ENCODE measurements around the gene CLDN6.

CLDN6 gene

GRCh38 chr16:3004781-3005284 lies 13.2 kb downstream of the CLDN6 start:
- Histone ChIP-seq H3K4me3 (ENCODE audit: low read length) (peak overlapping the region; percentile 80), H3K27me3 (ENCODE audit: low read depth, low read length) (peaks cover 37% of the 10 kb centered on the region), H3K27ac (ENCODE audit: low read length) (no peak overlapping the region), H2AFZ (ENCODE audit: low read depth, low read length) (peak overlapping the region; percentile 74), H3K9me3 (ENCODE audit: insufficient read depth, low read length) (no peaks in the 10 kb centered on the region), H3K4me2 (ENCODE audit: low read length) (peak overlapping the region; percentile 71), H3K4me1 (ENCODE audit: low read length) (0 out of 2 replicates have a peak, but pooled peaks cover 3% of the 10 kb centered on the region), H4K20me1 (ENCODE audit: insufficient read depth, low read length) (no peaks in the 10 kb centered on the region), H3K79me2 (ENCODE audit: low read length) (no peaks in the 10 kb centered on the region), H3K36me3 (replicated peaks; ENCODE audit: low read depth, low read length) (no peaks in the 10 kb centered on the region), H3K9ac (ENCODE audit: low read length) (peak overlapping the region; percentile 22; the same call in 1 of the 2 replicates)
- TF ChIP-seq CTCF (IDR thresholded peaks at IDR 0.05; ENCODE audit: low read depth, low read length): no peak
- no peak for TF ChIP-seq EZH2phosphoT487 (IDR thresholded peaks at IDR 0.05; ENCODE audit: low read depth)

- TF ChIP-seq CTCF (IDR thresholded peaks at IDR 0.05; ENCODE audit: low read depth, low read length) (no peak), EZH2phosphoT487 (IDR thresholded peaks at IDR 0.05; ENCODE audit: low read depth) (no peak)
- H3K4me2 ChIP-seq (ENCODE audit: low read length): no peak overlapping the region
These were observed 13.7 kb downstream of the CLDN6 start for GRCh38 chr16:3004319-3004718.

GRCh38 chr16:3003582-3004270 lies 14.3 kb downstream of the CLDN6 start:
- H3K4me2 ChIP-seq (ENCODE audit: low read length): peak overlapping the region; percentile 30
- no peaks in the 10 kb centered on the region for H3K79me2 ChIP-seq (ENCODE audit: low read length)
- 0 out of 2 replicates have a peak, but pooled peaks cover 3% of the 10 kb centered on the region for H3K4me1 ChIP-seq (ENCODE audit: low read length)
- H2AFZ ChIP-seq (ENCODE audit: low read depth, low read length): no peak overlapping the region
- no peaks in the 10 kb centered on the region for H3K36me3 ChIP-seq (replicated peaks; ENCODE audit: low read depth, low read length)
- 0 out of 2 replicates have a peak overlapping the region, but pooled peaks have one; percentile 43 for H3K4me3 ChIP-seq (ENCODE audit: low read length)
- H3K27ac ChIP-seq (ENCODE audit: low read length): no peak overlapping the region
- no peaks in the 10 kb centered on the region for H3K9me3 ChIP-seq (ENCODE audit: insufficient read depth, low read length)
- no peak overlapping the region for H3K9ac ChIP-seq (ENCODE audit: low read length)
- TF ChIP-seq CTCF (IDR thresholded peaks at IDR 0.05; ENCODE audit: low read depth, low read length) (peak; percentile 58), EZH2phosphoT487 (IDR thresholded peaks at IDR 0.05; ENCODE audit: low read depth) (no peak)
- H3K27me3 ChIP-seq (ENCODE audit: low read depth, low read length): peaks cover 44% of the 10 kb centered on the region
- H4K20me1 ChIP-seq (ENCODE audit: insufficient read depth, low read length): no peaks in the 10 kb centered on the region

More at GRCh38 chr16:3004319-3004718, 13.7 kb downstream of the CLDN6 start:
- Histone ChIP-seq H3K36me3 (replicated peaks; ENCODE audit: low read depth, low read length) (no peaks in the 10 kb centered on the region), H3K4me3 (ENCODE audit: low read length) (peak overlapping the region; percentile 43; the same call in 1 of the 2 replicates), H3K27me3 (ENCODE audit: low read depth, low read length) (peaks cover 39% of the 10 kb centered on the region), H4K20me1 (ENCODE audit: insufficient read depth, low read length) (no peaks in the 10 kb centered on the region), H3K9me3 (ENCODE audit: insufficient read depth, low read length) (no peaks in the 10 kb centered on the region), H2AFZ (ENCODE audit: low read depth, low read length) (no peak overlapping the region), H3K27ac (ENCODE audit: low read length) (no peak overlapping the region), H3K4me1 (ENCODE audit: low read length) (0 out of 2 replicates have a peak, but pooled peaks cover 3% of the 10 kb centered on the region), H3K9ac (ENCODE audit: low read length) (no peak overlapping the region), H3K79me2 (ENCODE audit: low read length) (no peaks in the 10 kb centered on the region)

- no peak overlapping the region for H3K9ac ChIP-seq (ENCODE audit: low read length)
- H4K20me1 ChIP-seq (ENCODE audit: insufficient read depth, low read length): no peaks in the 10 kb centered on the region
- H3K9me3 ChIP-seq (ENCODE audit: insufficient read depth, low read length): no peaks in the 10 kb centered on the region
- no peaks in the 10 kb centered on the region for H3K79me2 ChIP-seq (ENCODE audit: low read length)
- no peak overlapping the region for H3K4me2 ChIP-seq (ENCODE audit: low read length)
- H3K27me3 ChIP-seq (ENCODE audit: low read depth, low read length): peaks cover 42% of the 10 kb centered on the region
- 0 out of 2 replicates have a peak, but pooled peaks cover 3% of the 10 kb centered on the region for H3K4me1 ChIP-seq (ENCODE audit: low read length)
- no peaks in the 10 kb centered on the region for H3K36me3 ChIP-seq (replicated peaks; ENCODE audit: low read depth, low read length)
- no peak for TF ChIP-seq EZH2phosphoT487 (IDR thresholded peaks at IDR 0.05; ENCODE audit: low read depth)
- no peak for TF ChIP-seq CTCF (IDR thresholded peaks at IDR 0.05; ENCODE audit: low read depth, low read length)
- no peak overlapping the region for H2AFZ ChIP-seq (ENCODE audit: low read depth, low read length)
- H3K4me3 ChIP-seq (ENCODE audit: low read length): no peak overlapping the region
- H3K27ac ChIP-seq (ENCODE audit: low read length): no peak overlapping the region
These were observed 16.7 kb downstream of the CLDN6 start for GRCh38 chr16:3001316-3001715.

Measured in OCI-LY3 (cell line).